HG03175 (cell line): ENCODE data around the gene HOXA9.
A peak's percentile ranks its signal among the peaks of the same experiment; 100 is the strongest.

Experiments
- ATAC-seq: cut with Tn5 transposase; IDR thresholded peaks from one replicate; pipeline ENCODE4 v1.9.1; 2021; ENCODE audit warnings: mild to moderate bottlenecking, moderate library complexity; ENCODE audit not compliant: unreplicated experiment

HOXA9 gene

GRCh38 chr7:27166531-27167505, 1.5 kb upstream of the HOXA9 start:
- no peak for ATAC-seq

DNA sequence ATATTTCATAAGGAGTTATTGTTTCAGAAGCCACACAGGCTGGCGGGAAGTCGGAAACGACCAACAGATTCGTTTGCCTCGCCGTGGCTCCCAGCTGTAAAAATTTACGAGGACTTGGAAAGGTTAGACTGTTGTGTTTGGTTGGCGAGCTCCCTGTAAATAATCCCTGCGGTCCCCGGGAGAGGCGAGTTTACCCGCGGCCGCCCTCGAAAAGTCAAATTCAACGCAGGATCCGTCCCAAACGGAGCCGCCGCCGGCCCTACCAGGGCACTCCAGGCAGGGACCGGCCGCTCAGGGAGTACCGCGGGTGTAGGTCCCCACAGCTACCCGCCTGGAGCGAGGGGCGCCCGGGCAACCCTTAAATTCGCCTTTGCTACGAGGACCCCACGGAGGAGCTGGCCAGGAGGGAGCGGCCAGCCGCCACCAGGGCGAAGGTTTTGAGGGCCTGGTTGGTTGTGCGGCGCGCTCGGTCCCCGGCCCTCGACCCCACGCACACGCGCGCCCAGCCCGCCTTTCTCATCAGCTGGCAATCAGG, 726 bp upstream of the HOXA9 start:
- no peak for ATAC-seq

- ATAC-seq = no peak
Measured at GRCh38 chr7:27164367-27165088, 809 bp downstream of the HOXA9 start.

GRCh38 chr7:27164045-27164366, 1.3 kb downstream of the HOXA9 start:
- ATAC-seq = no peak

DNA sequence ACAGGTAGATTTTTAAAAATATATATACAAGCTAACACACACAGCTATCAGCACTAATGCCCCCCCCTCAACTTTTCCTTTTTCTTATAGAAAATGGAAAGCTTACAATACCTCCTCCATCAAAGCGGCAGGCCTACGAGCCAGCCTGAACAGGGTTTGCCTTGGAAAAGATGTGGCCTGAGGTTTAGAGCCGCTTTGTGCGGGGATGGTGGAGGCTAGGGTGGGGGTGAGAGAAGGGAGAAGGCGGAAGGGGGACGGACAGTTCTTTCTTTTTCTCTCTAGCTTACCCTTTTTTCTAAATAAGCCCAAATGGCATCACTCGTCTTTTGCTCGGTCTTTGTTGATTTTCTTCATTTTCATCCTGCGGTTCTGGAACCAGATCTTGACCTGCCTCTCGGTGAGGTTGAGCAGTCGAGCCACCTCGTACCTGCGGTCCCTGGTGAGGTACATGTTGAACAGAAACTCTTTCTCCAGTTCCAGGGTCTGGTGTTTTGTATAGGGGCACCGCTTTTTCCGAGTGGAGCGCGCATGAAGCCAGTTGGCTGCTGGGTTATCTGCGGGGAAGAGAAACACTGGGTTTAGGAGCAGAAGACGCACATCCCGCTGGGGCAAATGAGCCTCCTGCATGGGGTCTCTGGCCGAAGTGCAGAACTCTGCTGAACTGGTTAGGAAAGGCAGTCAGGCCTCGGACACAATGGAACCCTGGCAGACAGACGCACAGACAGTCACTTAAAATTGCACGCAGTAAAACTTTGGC, 1.9 kb downstream of the HOXA9 start:
- ATAC-seq = no peak

GRCh38 chr7:27162561-27163287, 2.6 kb downstream of the HOXA9 start:
- no peak for ATAC-seq

DNA sequence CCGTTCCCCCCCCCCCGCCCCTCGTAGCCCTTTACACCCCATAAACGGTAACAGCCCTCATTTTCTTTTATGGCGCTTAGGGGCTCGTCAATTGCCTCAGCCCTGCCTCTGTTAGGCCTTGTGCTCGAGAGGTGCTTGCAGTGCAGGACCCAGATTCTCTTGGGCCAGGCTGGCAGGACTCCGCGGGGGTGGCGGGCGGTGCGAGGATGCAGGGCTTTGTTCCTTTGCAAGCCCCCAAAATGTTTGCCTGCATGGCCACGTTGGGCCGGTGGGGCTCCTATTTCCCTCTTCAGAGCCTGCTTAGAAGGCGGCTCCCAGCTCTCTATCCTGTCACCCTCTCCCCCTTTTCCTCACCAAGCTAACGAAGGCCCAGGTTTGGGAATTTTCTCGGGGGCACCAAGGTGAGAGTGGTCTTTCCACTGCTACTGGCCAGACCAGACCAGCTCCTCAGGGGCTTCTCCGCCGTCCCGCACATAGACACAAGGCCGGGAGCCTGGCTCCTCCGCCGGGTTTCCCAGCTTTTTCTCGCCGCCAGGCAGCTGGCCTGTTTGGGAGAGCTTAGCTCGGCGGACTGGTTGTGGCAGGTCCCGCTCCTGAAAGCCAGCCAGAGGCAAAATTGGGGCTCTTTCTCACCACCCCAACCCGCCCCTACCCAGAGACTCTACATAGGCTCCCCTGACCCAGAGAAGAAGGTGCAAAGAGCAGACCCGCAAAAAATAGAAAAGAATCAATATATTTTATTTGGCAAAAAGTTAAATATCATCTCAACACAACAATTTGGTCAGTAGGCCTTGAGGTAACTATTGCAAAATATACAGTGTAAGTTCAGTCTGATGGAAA, 3.4 kb downstream of the HOXA9 start:
- no peak for ATAC-seq

- no peak for ATAC-seq
Measured at GRCh38 chr7:27161214-27161720, 4.1 kb downstream of the HOXA9 start.

- peak; percentile 50 for ATAC-seq
Measured at GRCh38 chr7:27160546-27161213, 4.7 kb downstream of the HOXA9 start.

- no peak for ATAC-seq
Measured at GRCh38 chr7:27160145-27160545, 5.2 kb downstream of the HOXA9 start.

DNA sequence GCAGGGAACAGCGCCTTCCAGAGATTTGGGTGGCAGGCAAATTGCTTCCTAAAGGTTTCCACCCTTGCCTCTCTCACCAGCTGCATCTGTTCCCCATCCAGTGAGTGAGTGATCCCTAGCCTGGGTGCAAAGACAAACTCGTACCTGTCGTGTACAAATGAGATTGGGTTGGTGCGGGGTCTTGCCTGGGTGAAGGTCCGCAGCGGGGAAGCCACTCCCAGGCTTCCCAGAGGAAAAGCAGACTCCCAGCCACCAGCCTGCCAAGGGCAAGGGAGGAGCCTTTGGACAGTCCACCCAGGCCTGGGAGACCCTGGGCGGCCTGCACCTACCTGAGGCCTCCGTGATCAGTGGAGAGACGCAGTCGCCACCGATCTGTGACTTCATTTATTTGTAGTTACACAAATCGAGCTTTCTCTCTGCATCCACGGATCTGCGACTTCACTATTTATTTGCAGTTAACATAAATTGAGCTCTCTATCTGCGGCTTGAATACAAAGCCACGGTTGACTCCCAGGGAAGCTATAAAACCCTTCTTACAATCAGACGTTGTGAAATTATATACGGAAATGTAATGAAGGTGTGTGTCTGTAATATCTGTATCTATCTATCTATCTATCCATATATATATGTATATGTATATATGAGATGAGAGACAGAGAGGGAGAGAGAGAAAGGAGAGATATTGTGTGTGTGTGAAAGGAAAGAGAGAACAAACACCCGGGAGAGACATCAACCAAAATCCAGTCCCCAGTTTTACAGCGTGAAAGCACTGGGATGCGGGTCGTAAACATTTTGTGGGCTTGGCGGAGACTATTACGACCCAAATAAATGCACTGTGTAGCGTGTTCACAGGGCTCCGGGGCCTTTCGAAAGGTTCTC, 5.8 kb downstream of the HOXA9 start:
- no peak for ATAC-seq

- no peak for ATAC-seq
Measured at GRCh38 chr7:27158436-27159265, 6.7 kb downstream of the HOXA9 start.

GRCh38 chr7:27157702-27158431, 7.5 kb downstream of the HOXA9 start:
- no peak for ATAC-seq

GRCh38 chr7:27156916-27157701, 8.2 kb downstream of the HOXA9 start:
- no peak for ATAC-seq

- no peak for ATAC-seq
Measured at GRCh38 chr7:27156508-27156898, 8.8 kb downstream of the HOXA9 start, which contains the start of gene HOXA7. Gene HOXA7 (minus strand): TSS chr7:27156675. CDS start chr7:27156545, 130 bp downstream.
